ENCODE data around the gene GNAI3. TPM values are rescaled to one million over a fixed set of nuclear protein-coding genes. Genes with fewer than 3 reads are reported as not detected.

The GNAI3 gene
- total and polyA plus RNA-seq, 2 of the 8 experiments (the other 6 are each of a cell fraction or from before 2014, with no cell fraction given) = 4.0 to 9.8 TPM

DNA sequence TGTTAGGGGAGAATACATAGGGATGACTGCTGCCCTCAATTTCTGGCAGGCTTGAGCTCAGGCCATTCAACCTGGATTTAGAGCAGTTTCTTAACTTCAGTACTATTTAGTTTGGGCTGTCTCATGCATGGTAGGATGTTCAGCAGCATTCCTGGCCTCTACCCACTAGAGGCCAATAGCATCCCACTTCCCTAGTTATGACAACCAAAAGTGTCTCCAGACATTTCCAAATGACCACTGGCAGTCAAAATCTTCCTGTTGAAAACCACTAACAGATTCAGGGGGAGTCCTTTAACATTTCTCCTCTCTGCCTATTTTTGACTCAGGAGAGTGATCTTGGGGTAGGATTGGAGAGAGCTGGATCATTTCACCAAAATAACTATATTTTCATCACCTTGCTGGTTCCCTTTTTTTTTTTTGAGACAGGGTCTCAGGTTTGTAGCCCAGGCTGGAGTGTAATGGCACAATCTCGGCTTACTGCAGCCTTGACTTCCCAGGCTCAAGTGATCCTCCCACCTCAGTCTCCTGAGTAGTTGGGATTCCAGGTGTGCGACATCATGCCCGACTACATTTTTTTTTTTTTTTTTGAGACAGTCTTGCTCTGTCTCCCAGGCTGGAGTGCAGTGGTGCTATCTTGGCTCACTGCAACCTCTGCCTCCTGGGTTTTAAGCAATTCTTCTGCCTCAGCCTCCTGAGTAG, 62.3 kb downstream of the GNAI3 start:
- 86% methylated on average over 3 of the region's 3 CpGs; no CpG with 5 or more reads in 1 of the 2 experiments for WGBS, 2 experiments (ENCODE audit: extremely low coverage in 1 of 2, insufficient coverage in 1 of 2, insufficient read length in 1 of 2, insufficient replicate concordance in 2 of 2, low coverage in 1 of 2, low lambda C conversion rate in 2 of 2, missing lambda C conversion rate in 1 of 2)
- no peak overlapping the region for H4K91ac ChIP-seq (replicated peaks; ENCODE audit: insufficient read length, low read length)
- H2AK5ac ChIP-seq (ENCODE audit: low read depth, low read length) = no peak overlapping the region
- ChIA-PET CTCF (ENCODE audit: partially characterized antibody) (interaction anchor here (0.9 to 6.8 kb wide), 8 partner anchors 11 to 162 kb away, joined by 3 to 92 read pairs (median 4); no protein-coding TSS in a partner anchor), POLR2A (ENCODE audit: partially characterized antibody) (interaction anchor here (1.8 to 1.9 kb wide), 2 partner anchors 10 kb away, joined by 6 read pairs; partner anchors contain the start of gene AMPD2)
- FAIRE-seq (no peak), DNase-seq (ENCODE audit: low read depth in 1 of 2, low spot score in 2 of 2) (no peak)
- no peaks in the 10 kb centered on the region for H3K27me3 ChIP-seq (replicated peaks in 1 of 4; ENCODE audit: control insufficient read depth in 3 of 4, extremely low read depth in 1 of 4, insufficient read depth in 3 of 4, low read length in 3 of 4)
- no peaks in the 10 kb centered on the region for H3K79me2 ChIP-seq (ENCODE audit: control insufficient read depth in 1 of 2, insufficient read depth in 2 of 2, low read length in 2 of 2)
- H4K8ac ChIP-seq (ENCODE audit: extremely low read depth, insufficient read depth, low read length) = no peak overlapping the region
- no peak overlapping the region for H3K18ac ChIP-seq (ENCODE audit: extremely low read depth, low read length)
- no peak overlapping the region for H2BK12ac ChIP-seq (ENCODE audit: low read depth, low read length)
- no peak overlapping the region for H2BK20ac ChIP-seq (ENCODE audit: low read length)
- no peak overlapping the region for H3K27ac ChIP-seq (ENCODE audit: low read depth, low read length)
- no peaks in the 10 kb centered on the region for H3K79me1 ChIP-seq (ENCODE audit: low read depth, low read length)
- H3K9me3 ChIP-seq (ENCODE audit: insufficient read depth in 2 of 2, low read depth in 1 of 2, low read length in 1 of 2) = no peaks in the 10 kb centered on the region
- H2BK15ac ChIP-seq (ENCODE audit: low read length) = no peak overlapping the region
- H4K5ac ChIP-seq (ENCODE audit: insufficient read length, low read depth, low read length) = no peak overlapping the region
- H3K4me1 ChIP-seq (replicated peaks in 1 of 4; ENCODE audit: control insufficient read depth in 3 of 4, insufficient read depth in 4 of 4, low read length in 3 of 4) = no peaks in the 10 kb centered on the region
- H2AFZ ChIP-seq (ENCODE audit: low read length) = no peak overlapping the region
- no peak overlapping the region for H3K4me3 ChIP-seq (ENCODE audit: extremely low read depth in 1 of 4, insufficient read depth in 2 of 4, low read depth in 3 of 4, low read length in 4 of 4)
- TF ChIP-seq GTF2F1 (IDR thresholded peaks at IDR 0.05; ENCODE audit: borderline replicate concordance, low read depth, low read length) (no peak), TAF1 (IDR thresholded peaks at IDR 0.05; ENCODE audit: low read depth, low read length) (no peak), CEBPB (IDR thresholded peaks at IDR 0.05; ENCODE audit: low read depth, low read length) (no peak), TCF12 (IDR thresholded peaks at IDR 0.05; ENCODE audit: low read depth, low read length) (no peak), KDM5A (IDR thresholded peaks at IDR 0.05; ENCODE audit: low read length) (no peak), TEAD4 (IDR thresholded peaks at IDR 0.05; ENCODE audit: low read depth, low read length) (no peak), RFX5 (IDR thresholded peaks at IDR 0.05; ENCODE audit: borderline replicate concordance, low read depth, low read length) (no peak), SRF (IDR thresholded peaks at IDR 0.05; ENCODE audit: low read depth, low read length) (no peak)
- TF ChIP-seq, protein P1, sequence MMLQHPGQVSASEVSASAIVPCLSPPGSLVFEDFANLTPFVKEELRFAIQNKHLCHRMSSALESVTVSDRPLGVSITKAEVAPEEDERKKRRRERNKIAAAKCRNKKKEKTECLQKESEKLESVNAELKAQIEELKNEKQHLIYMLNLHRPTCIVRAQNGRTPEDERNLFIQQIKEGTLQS (IDR thresholded peaks at IDR 0.05; ENCODE audit: insufficient read depth, low read depth, low read length) = no peak
- no peak overlapping the region for H3K9ac ChIP-seq (replicated peaks in 1 of 4; ENCODE audit: extremely low read depth in 1 of 4, low read depth in 3 of 4, low read length in 3 of 4)
- H3K23me2 ChIP-seq (ENCODE audit: low read depth, low read length) = no peaks in the 10 kb centered on the region
- H2BK120ac ChIP-seq (replicated peaks; ENCODE audit: low read depth, low read length) = no peak overlapping the region
- no peak overlapping the region for H3K4ac ChIP-seq (replicated peaks; ENCODE audit: insufficient read length, low read depth, low read length)
- H3K14ac ChIP-seq (ENCODE audit: insufficient read length) = no peak overlapping the region
- no peaks in the 10 kb centered on the region for H3K36me3 ChIP-seq (ENCODE audit: control insufficient read depth in 2 of 4, insufficient read depth in 4 of 4, low read length in 3 of 4)
- H2BK5ac ChIP-seq (ENCODE audit: low read depth, low read length) = no peak overlapping the region
- H4K20me1 ChIP-seq (replicated peaks in 1 of 2; ENCODE audit: control insufficient read depth in 1 of 2, insufficient read depth in 2 of 2, low read length in 2 of 2) = no peaks in the 10 kb centered on the region
- H3K56ac ChIP-seq (replicated peaks; ENCODE audit: insufficient read length, low read depth, low read length) = no peak overlapping the region
- H3K4me2 ChIP-seq (ENCODE audit: insufficient read depth in 1 of 2, low read depth in 2 of 2, low read length in 2 of 2) = no peak overlapping the region
- no peak overlapping the region for H3K23ac ChIP-seq (ENCODE audit: insufficient read length)

Data from H1 (cell line).